ENCODE data around the gene KIAA0825.

Gene KIAA0825

GRCh38 chr5:94309141-94309540 lies 309.3 kb downstream of the KIAA0825 start:
- no peak for DNase-seq

GRCh38 chr5:94308442-94308841 lies 310.0 kb downstream of the KIAA0825 start:
- DNase-seq, result no peak

- DNase-seq, result no peak
Observed at GRCh38 chr5:94304146-94304545, 314.3 kb downstream of the KIAA0825 start.

- no peak for DNase-seq
Observed at GRCh38 chr5:94288937-94289336, 329.5 kb downstream of the KIAA0825 start.

GRCh38 chr5:94285984-94286383 lies 332.4 kb downstream of the KIAA0825 start:
- no peak for DNase-seq

GRCh38 chr5:94283093-94283492 lies 335.3 kb downstream of the KIAA0825 start:
- no peak for DNase-seq

GRCh38 chr5:94281236-94281801 lies 337.1 kb downstream of the KIAA0825 start:
- no peak for DNase-seq

GRCh38 chr5:94276751-94277150 lies 341.7 kb downstream of the KIAA0825 start:
- no peak for DNase-seq

- no peak for DNase-seq
Observed at GRCh38 chr5:94276048-94276447, 342.4 kb downstream of the KIAA0825 start.

GRCh38 chr5:94274707-94275106 lies 343.7 kb downstream of the KIAA0825 start:
- no peak for DNase-seq

- DNase-seq, result no peak
Observed at GRCh38 chr5:94268226-94268625, 350.2 kb downstream of the KIAA0825 start.

GRCh38 chr5:94267350-94267899 lies 351.0 kb downstream of the KIAA0825 start:
- no peak for DNase-seq

- no peak for DNase-seq
Observed at GRCh38 chr5:94266170-94266569, 352.2 kb downstream of the KIAA0825 start.

- no peak for DNase-seq
Observed at GRCh38 chr5:94263068-94263467, 355.3 kb downstream of the KIAA0825 start.

GRCh38 chr5:94260096-94260495 lies 358.3 kb downstream of the KIAA0825 start:
- no peak for DNase-seq

GRCh38 chr5:94254214-94254613 lies 364.2 kb downstream of the KIAA0825 start:
- DNase-seq, result no peak

- no peak for DNase-seq
Observed at GRCh38 chr5:94250985-94251384, 367.4 kb downstream of the KIAA0825 start.

GRCh38 chr5:94249430-94249829 lies 369.0 kb downstream of the KIAA0825 start:
- no peak for DNase-seq

- no peak for DNase-seq
Observed at GRCh38 chr5:94248175-94248875, 370.1 kb downstream of the KIAA0825 start.

GRCh38 chr5:94245608-94246007 lies 372.8 kb downstream of the KIAA0825 start:
- no peak for DNase-seq

- no peak for DNase-seq
Observed at GRCh38 chr5:94244921-94245320, 373.5 kb downstream of the KIAA0825 start.

GRCh38 chr5:94243612-94244011 lies 374.8 kb downstream of the KIAA0825 start:
- no peak for DNase-seq

GRCh38 chr5:94240993-94241651 lies 377.3 kb downstream of the KIAA0825 start:
- no peak for DNase-seq

- no peak for DNase-seq
Observed at GRCh38 chr5:94240596-94240992, 377.8 kb downstream of the KIAA0825 start.

All from activated T-cell treated with anti-CD3 and anti-CD28 coated beads, Interleukin-2, amount 50 U/mL, for 48 hours (primary cell).